Measurements from ENCODE around the gene PAPLN.
"Not testable (repeated sequence)": the region's sequence is repeated elsewhere in the genome, so short reads cannot be mapped to it uniquely, and the experiment has no call there.

PAPLN gene

GRCh38 chr14:73290279-73290678 is 53.0 kb downstream of the PAPLN start:
- Histone ChIP-seq H3K9ac (ENCODE audit: low read length in 2 of 2) (no peak overlapping the region), H3K27me3 (ENCODE audit: control insufficient read depth in 1 of 2, insufficient read depth in 2 of 2, low read length in 2 of 2) (no peaks in the 10 kb centered on the region), H3K9me3 (ENCODE audit: control insufficient read depth in 2 of 2, low read length in 2 of 2) (no peaks in the 10 kb centered on the region), H3K4me1 (ENCODE audit: control insufficient read depth, insufficient read depth, low read length) (peaks cover 2% of the 10 kb centered on the region), H3K4me3 (ENCODE audit: low read length in 2 of 2) (no peak overlapping the region), H3K27ac (ENCODE audit: low read length) (no peak overlapping the region), H3K36me3 (ENCODE audit: control insufficient read depth in 2 of 2, insufficient read depth in 2 of 2, low read length in 2 of 2) (peaks cover 9 to 14% of the 10 kb centered on the region in 2 donors)

- Histone ChIP-seq H3K4me1 (ENCODE audit: control insufficient read depth, insufficient read depth, low read length) (peaks cover under 1% of the 10 kb centered on the region), H3K36me3 (ENCODE audit: control insufficient read depth in 2 of 2, insufficient read depth in 2 of 2, low read length in 2 of 2) (peaks cover 6 to 9% of the 10 kb centered on the region in 2 donors), H3K9ac (ENCODE audit: low read length in 2 of 2) (no peak overlapping the region), H3K27me3 (ENCODE audit: control insufficient read depth in 1 of 2, insufficient read depth in 2 of 2, low read length in 2 of 2) (no peaks in the 10 kb centered on the region), H3K4me3 (ENCODE audit: low read length in 2 of 2) (no peak overlapping the region), H3K27ac (ENCODE audit: low read length) (no peak overlapping the region), H3K9me3 (ENCODE audit: control insufficient read depth in 2 of 2, low read length in 2 of 2) (no peaks in the 10 kb centered on the region)
Measured at GRCh38 chr14:73293782-73294781, 56.8 kb downstream of the PAPLN start.

- Histone ChIP-seq H3K9me3 (ENCODE audit: control insufficient read depth in 2 of 2, low read length in 2 of 2) (no peaks in the 10 kb centered on the region), H3K4me1 (ENCODE audit: control insufficient read depth, insufficient read depth, low read length) (no peaks in the 10 kb centered on the region), H3K27ac (ENCODE audit: low read length) (no peak overlapping the region), H3K9ac (ENCODE audit: low read length in 2 of 2) (no peak overlapping the region), H3K4me3 (ENCODE audit: low read length in 2 of 2) (no peak overlapping the region), H3K36me3 (ENCODE audit: control insufficient read depth in 2 of 2, insufficient read depth in 2 of 2, low read length in 2 of 2) (peaks cover 6 to 9% of the 10 kb centered on the region in 2 donors), H3K27me3 (ENCODE audit: control insufficient read depth in 1 of 2, insufficient read depth in 2 of 2, low read length in 2 of 2) (no peaks in the 10 kb centered on the region)
Measured at GRCh38 chr14:73295198-73295796, 58.0 kb downstream of the PAPLN start.

GRCh38 chr14:73305499-73305898 is 68.2 kb downstream of the PAPLN start:
- no peaks in the 10 kb centered on the region for H3K4me1 ChIP-seq (ENCODE audit: control insufficient read depth, insufficient read depth, low read length)
- H3K9me3 ChIP-seq (ENCODE audit: control insufficient read depth in 2 of 2, low read length in 2 of 2) = no peaks in the 10 kb centered on the region
- H3K36me3 ChIP-seq (ENCODE audit: control insufficient read depth in 2 of 2, insufficient read depth in 2 of 2, low read length in 2 of 2) = no peaks in the 10 kb centered on the region
- H3K27ac ChIP-seq (ENCODE audit: low read length) = no peak overlapping the region
- H3K9ac ChIP-seq (ENCODE audit: low read length in 2 of 2) = no peak overlapping the region
- H3K4me3 ChIP-seq (ENCODE audit: low read length in 2 of 2) = no peak overlapping the region
- no peaks in the 10 kb centered on the region for H3K27me3 ChIP-seq (ENCODE audit: control insufficient read depth in 1 of 2, insufficient read depth in 2 of 2, low read length in 2 of 2)

GRCh38 chr14:73307261-73307660 is 70.0 kb downstream of the PAPLN start:
- no peaks in the 10 kb centered on the region for H3K36me3 ChIP-seq (ENCODE audit: control insufficient read depth in 2 of 2, insufficient read depth in 2 of 2, low read length in 2 of 2)
- no peak overlapping the region for H3K4me3 ChIP-seq (ENCODE audit: low read length in 2 of 2)
- H3K9me3 ChIP-seq (ENCODE audit: control insufficient read depth in 2 of 2, low read length in 2 of 2) = no peaks in the 10 kb centered on the region
- H3K9ac ChIP-seq (ENCODE audit: low read length in 2 of 2) = no peak overlapping the region
- no peak overlapping the region for H3K27ac ChIP-seq (ENCODE audit: low read length)
- no peaks in the 10 kb centered on the region for H3K4me1 ChIP-seq (ENCODE audit: control insufficient read depth, insufficient read depth, low read length)
- no peaks in the 10 kb centered on the region for H3K27me3 ChIP-seq (ENCODE audit: control insufficient read depth in 1 of 2, insufficient read depth in 2 of 2, low read length in 2 of 2)

- not testable (repeated sequence) for H3K4me1 ChIP-seq (ENCODE audit: control insufficient read depth, insufficient read depth, low read length); H3K27ac ChIP-seq (ENCODE audit: low read length); H3K9ac ChIP-seq (ENCODE audit: low read length in 2 of 2); H3K36me3 ChIP-seq (ENCODE audit: control insufficient read depth in 2 of 2, insufficient read depth in 2 of 2, low read length in 2 of 2); H3K4me3 ChIP-seq (ENCODE audit: low read length in 2 of 2); H3K27me3 ChIP-seq (ENCODE audit: control insufficient read depth in 1 of 2, insufficient read depth in 2 of 2, low read length in 2 of 2); H3K9me3 ChIP-seq (ENCODE audit: control insufficient read depth in 2 of 2, low read length in 2 of 2)
Measured at GRCh38 chr14:73309207-73309606, 71.9 kb downstream of the PAPLN start.

GRCh38 chr14:73311708-73312030 is 74.4 kb downstream of the PAPLN start:
- Histone ChIP-seq H3K9ac (ENCODE audit: low read length in 2 of 2) (no peak overlapping the region), H3K4me1 (ENCODE audit: control insufficient read depth, insufficient read depth, low read length) (no peaks in the 10 kb centered on the region), H3K27me3 (ENCODE audit: control insufficient read depth in 1 of 2, insufficient read depth in 2 of 2, low read length in 2 of 2) (no peaks in the 10 kb centered on the region), H3K36me3 (ENCODE audit: control insufficient read depth in 2 of 2, insufficient read depth in 2 of 2, low read length in 2 of 2) (no peaks in the 10 kb centered on the region), H3K4me3 (ENCODE audit: low read length in 2 of 2) (no peak overlapping the region), H3K27ac (ENCODE audit: low read length) (no peak overlapping the region), H3K9me3 (ENCODE audit: control insufficient read depth in 2 of 2, low read length in 2 of 2) (no peaks in the 10 kb centered on the region)

GRCh38 chr14:73312687-73313086 is 75.4 kb downstream of the PAPLN start:
- Histone ChIP-seq H3K27me3 (ENCODE audit: control insufficient read depth in 1 of 2, insufficient read depth in 2 of 2, low read length in 2 of 2) (no peaks in the 10 kb centered on the region), H3K4me1 (ENCODE audit: control insufficient read depth, insufficient read depth, low read length) (no peaks in the 10 kb centered on the region), H3K4me3 (ENCODE audit: low read length in 2 of 2) (no peak overlapping the region), H3K9me3 (ENCODE audit: control insufficient read depth in 2 of 2, low read length in 2 of 2) (no peaks in the 10 kb centered on the region), H3K36me3 (ENCODE audit: control insufficient read depth in 2 of 2, insufficient read depth in 2 of 2, low read length in 2 of 2) (no peaks in the 10 kb centered on the region), H3K27ac (ENCODE audit: low read length) (no peak overlapping the region), H3K9ac (ENCODE audit: low read length in 2 of 2) (no peak overlapping the region)

GRCh38 chr14:73313151-73313550 is 75.8 kb downstream of the PAPLN start:
- no peak overlapping the region for H3K27ac ChIP-seq (ENCODE audit: low read length)
- H3K27me3 ChIP-seq (ENCODE audit: control insufficient read depth in 1 of 2, insufficient read depth in 2 of 2, low read length in 2 of 2) = no peaks in the 10 kb centered on the region
- H3K9ac ChIP-seq (ENCODE audit: low read length in 2 of 2) = no peak overlapping the region
- no peaks in the 10 kb centered on the region for H3K4me1 ChIP-seq (ENCODE audit: control insufficient read depth, insufficient read depth, low read length)
- H3K36me3 ChIP-seq (ENCODE audit: control insufficient read depth in 2 of 2, insufficient read depth in 2 of 2, low read length in 2 of 2) = no peaks in the 10 kb centered on the region
- H3K4me3 ChIP-seq (ENCODE audit: low read length in 2 of 2) = no peak overlapping the region
- no peaks in the 10 kb centered on the region for H3K9me3 ChIP-seq (ENCODE audit: control insufficient read depth in 2 of 2, low read length in 2 of 2)

GRCh38 chr14:73323896-73324399 is 86.6 kb downstream of the PAPLN start:
- peaks cover 0 to 4% of the 10 kb centered on the region in 2 donors for H3K36me3 ChIP-seq (ENCODE audit: control insufficient read depth in 2 of 2, insufficient read depth in 2 of 2, low read length in 2 of 2)

More at GRCh38 chr14:73323896-73324399, 86.6 kb downstream of the PAPLN start:
- Histone ChIP-seq H3K27ac (ENCODE audit: low read length) (no peak overlapping the region), H3K9me3 (ENCODE audit: control insufficient read depth in 2 of 2, low read length in 2 of 2) (no peaks in the 10 kb centered on the region), H3K4me3 (ENCODE audit: low read length in 2 of 2) (no peak overlapping the region), H3K4me1 (ENCODE audit: control insufficient read depth, insufficient read depth, low read length) (no peaks in the 10 kb centered on the region), H3K9ac (ENCODE audit: low read length in 2 of 2) (no peak overlapping the region), H3K27me3 (ENCODE audit: control insufficient read depth in 1 of 2, insufficient read depth in 2 of 2, low read length in 2 of 2) (no peaks in the 10 kb centered on the region)
